HEK293T (cell line): ENCODE data around the gene HAO1.

Experiments
- BHLHE40 ChIP-seq: fragments of 450-650 bp; IDR thresholded peaks from 2 replicates; pipeline ENCODE4 v1.6.1; 2016; ENCODE audit warnings: mild to moderate bottlenecking, moderate library complexity, borderline replicate concordance
- FOXK2 ChIP-seq: fragments of 450-650 bp; IDR thresholded peaks from 2 replicates; pipeline ENCODE4 v1.6.1; 2016; ENCODE audit warnings: mild to moderate bottlenecking
- FOXM1 ChIP-seq: fragments of 450-650 bp; IDR thresholded peaks from 2 replicates; pipeline ENCODE4 v1.6.1; 2017; ENCODE audit warnings: mild to moderate bottlenecking, borderline replicate concordance
- NFRKB ChIP-seq: fragments of 450-650 bp; IDR thresholded peaks from 2 replicates; pipeline ENCODE4 v1.6.1; 2016; ENCODE audit warnings: mild to moderate bottlenecking, moderate library complexity
- SP1 ChIP-seq: fragments of 450-650 bp; IDR thresholded peaks from 2 replicates; pipeline ENCODE4 v1.6.1; 2017
- TARDBP ChIP-seq: fragments of 450-650 bp; IDR thresholded peaks from 2 replicates; pipeline ENCODE4 v1.6.1; 2016
- ZNF384 ChIP-seq: fragments of 450-650 bp; IDR thresholded peaks from 2 replicates; pipeline ENCODE4 v1.6.1; 2016

DNA sequence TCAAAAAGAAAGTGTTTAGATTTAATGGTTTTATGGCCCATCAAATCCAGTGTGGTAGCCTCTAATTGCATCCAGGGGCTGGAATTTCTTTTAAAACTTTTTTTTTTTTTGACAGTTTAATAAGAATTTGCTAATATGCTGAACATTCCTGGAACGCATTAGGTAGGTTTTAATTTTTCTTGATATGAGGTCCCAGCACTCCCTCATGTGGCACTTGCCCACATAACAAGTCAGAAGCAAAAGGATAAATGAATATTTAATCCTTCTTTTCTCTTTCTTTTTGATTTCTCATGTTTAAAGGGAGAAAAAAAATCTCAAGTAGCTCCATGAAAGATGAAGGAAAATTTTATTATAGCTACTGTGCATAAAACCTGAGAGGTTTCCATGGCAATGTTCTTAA is 13.5 kb downstream of the HAO1 start:
- TF ChIP-seq TARDBP (no peak), BHLHE40 (no peak), FOXK2 (no peak), FOXM1 (no peak), SP1 (no peak), NFRKB (no peak), ZNF384 (no peak)
